AG04449 (cell line): ENCODE measurements around the gene HOTAIR.

Experiments
- CTCF ChIA-PET: fragments of 350-600 bp; formaldehyde crosslinking; extraction: SDS; loops from one replicate; lab custom pipeline; 2021; ENCODE audit warnings: antibody characterized with exemption; lab: Yijun Ruan, JAX
- POLR2A ChIA-PET: fragments of 400-600, 350-600 bp; formaldehyde crosslinking; extraction: SDS; loops from one replicate; lab custom pipeline; 2020; ENCODE audit warnings: antibody characterized with exemption, inconsistent platforms; lab: Yijun Ruan, JAX
- DNase-seq: peaks from one replicate; pipeline ENCODE4 v3.0.0-alpha.2; 2010; ENCODE audit warnings: low read depth, low spot score
- H3K4me3 ChIP-seq: 2 replicates; pipeline ENCODE4 v1.5.1; 2011; ENCODE audit warnings: low read depth, mild to moderate bottlenecking, control low read depth, low read length
- CTCF ChIP-seq: IDR thresholded peaks from one replicate; pipeline ENCODE4 v1.5.1; 2011; ENCODE audit warnings: mild to moderate bottlenecking, moderate library complexity, low read length, control low read depth, inconsistent platforms; ENCODE audit not compliant: insufficient read depth; ENCODE audit errors: missing control alignments

Gene HOTAIR

GRCh38 chr12:53944209-53944608 is 30.5 kb downstream of the HOTAIR start:
- ChIA-PET POLR2A (no interaction called here), CTCF (interaction anchor here (0.8 kb wide), 1 partner anchor 187 kb away, joined by 3 read pairs; no protein-coding TSS in a partner anchor)
- no peak overlapping the region for H3K4me3 ChIP-seq
- no peak for DNase-seq
- no peak for TF ChIP-seq CTCF

GRCh38 chr12:53942467-53942997 is 32.2 kb downstream of the HOTAIR start:
- DNase-seq: no peak
- no peak overlapping the region for H3K4me3 ChIP-seq
- ChIA-PET CTCF (interaction anchor here (1.0 to 1.1 kb wide), 2 partner anchors 12 to 259 kb away, joined by 3 read pairs; no protein-coding TSS in a partner anchor), POLR2A (no interaction called here)
- TF ChIP-seq CTCF: no peak

GRCh38 chr12:53941750-53942149 is 33.0 kb downstream of the HOTAIR start:
- CTCF ChIA-PET: interaction anchor here (1.0 kb wide), 1 partner anchor 260 kb away, joined by 3 read pairs; no protein-coding TSS in a partner anchor
- H3K4me3 ChIP-seq: no peak overlapping the region
- TF ChIP-seq CTCF: no peak
- no peak for DNase-seq
- POLR2A ChIA-PET: no interaction called here

- H3K4me3 ChIP-seq: no peak overlapping the region
- DNase-seq: no peak
- ChIA-PET CTCF (interaction anchor here (1.0 kb wide), 1 partner anchor 12 kb away, joined by 3 read pairs; no protein-coding TSS in a partner anchor), POLR2A (no interaction called here)
- TF ChIP-seq CTCF: no peak
Observed at GRCh38 chr12:53941187-53941586, 33.6 kb downstream of the HOTAIR start.

- H3K4me3 ChIP-seq: no peak overlapping the region
- TF ChIP-seq CTCF: no peak
- no peak for DNase-seq
- CTCF ChIA-PET: interaction anchor here (1.0 kb wide), 1 partner anchor 12 kb away, joined by 3 read pairs; no protein-coding TSS in a partner anchor
- POLR2A ChIA-PET: no interaction called here
Observed at GRCh38 chr12:53940443-53941014, 34.2 kb downstream of the HOTAIR start.
